Thyroid gland (tissue), 4 donors: ENCODE results near the gene KIDINS220.

Experiments
- POLR2A ChIP-seq, 2 donors: fragments of 450-650 bp; IDR thresholded peaks; one replicate each; pipeline ENCODE4 v1.6.1; 2017; ENCODE audit warnings: antibody characterized with exemption in 2 of 2, mild to moderate bottlenecking in 2 of 2, moderate library complexity in 1 of 2
- TF ChIP-seq, protein P1 (sequence below), 6 experiments: fragments of 200-600 bp in 3 of 6; fragments of 450-650 bp in 3 of 6; sonication (generic) in 3 of 6; IDR thresholded peaks; one replicate each; pipeline ENCODE4 v1.5.1; 2016 to 2019; ENCODE audit warnings: antibody characterized with exemption in 6 of 6, mild to moderate bottlenecking in 2 of 6, inconsistent platforms in 1 of 6, moderate library complexity in 1 of 6

DNA sequence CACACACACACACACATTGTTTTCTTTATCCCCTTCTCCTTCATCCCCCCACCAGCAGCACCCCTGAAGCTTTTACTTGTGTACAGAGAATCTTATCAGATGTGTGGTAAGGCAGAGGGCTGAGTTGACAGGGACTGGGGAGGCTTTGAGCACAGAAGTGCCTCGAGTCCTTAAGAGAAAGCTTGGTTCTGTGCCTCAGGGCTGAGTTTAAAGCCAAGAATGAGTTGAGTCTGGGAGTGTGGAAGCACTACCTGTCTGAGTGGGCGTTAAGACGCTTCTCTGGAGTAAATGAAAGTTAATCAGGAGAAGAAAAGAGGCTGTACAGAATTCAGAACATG, 152.9 kb downstream of the KIDINS220 start:
- TF ChIP-seq, protein P1, sequence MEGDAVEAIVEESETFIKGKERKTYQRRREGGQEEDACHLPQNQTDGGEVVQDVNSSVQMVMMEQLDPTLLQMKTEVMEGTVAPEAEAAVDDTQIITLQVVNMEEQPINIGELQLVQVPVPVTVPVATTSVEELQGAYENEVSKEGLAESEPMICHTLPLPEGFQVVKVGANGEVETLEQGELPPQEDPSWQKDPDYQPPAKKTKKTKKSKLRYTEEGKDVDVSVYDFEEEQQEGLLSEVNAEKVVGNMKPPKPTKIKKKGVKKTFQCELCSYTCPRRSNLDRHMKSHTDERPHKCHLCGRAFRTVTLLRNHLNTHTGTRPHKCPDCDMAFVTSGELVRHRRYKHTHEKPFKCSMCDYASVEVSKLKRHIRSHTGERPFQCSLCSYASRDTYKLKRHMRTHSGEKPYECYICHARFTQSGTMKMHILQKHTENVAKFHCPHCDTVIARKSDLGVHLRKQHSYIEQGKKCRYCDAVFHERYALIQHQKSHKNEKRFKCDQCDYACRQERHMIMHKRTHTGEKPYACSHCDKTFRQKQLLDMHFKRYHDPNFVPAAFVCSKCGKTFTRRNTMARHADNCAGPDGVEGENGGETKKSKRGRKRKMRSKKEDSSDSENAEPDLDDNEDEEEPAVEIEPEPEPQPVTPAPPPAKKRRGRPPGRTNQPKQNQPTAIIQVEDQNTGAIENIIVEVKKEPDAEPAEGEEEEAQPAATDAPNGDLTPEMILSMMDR (IDR thresholded peaks at IDR 0.05): no peak
- peak in 1 of 2 donors; percentile 65 for TF ChIP-seq POLR2A (IDR thresholded peaks at IDR 0.05)
